Measurements from ENCODE around the gene GDF10. TPM values are rescaled to one million over a fixed set of nuclear protein-coding genes. Genes with fewer than 3 reads are reported as not detected.

Gene GDF10
- polyA plus RNA-seq, 1 donor (not counting 4 experiments of a cell fraction or from before 2014, with no cell fraction given): not detected

GRCh38 chr10:47282657-47283018 lies 17.4 kb upstream of the GDF10 start:
- Histone ChIP-seq H3K9me1 (ENCODE audit: control insufficient read depth, extremely low read depth, insufficient read depth, low read length) (no peaks in the 10 kb centered on the region), H3K27ac (ENCODE audit: control insufficient read depth, insufficient read depth, low read length) (no peak overlapping the region), H3K36me3 (ENCODE audit: control insufficient read depth in 2 of 2, extremely low read depth in 1 of 2, insufficient read depth in 2 of 2, low read length in 2 of 2) (no peaks in the 10 kb centered on the region), H3K4me3 (ENCODE audit: control insufficient read depth in 2 of 3, extremely low read depth in 1 of 3, insufficient read depth in 2 of 3, low read depth in 1 of 3, low read length in 3 of 3) (no peak overlapping the region), H3K9ac (ENCODE audit: control insufficient read depth, extremely low read depth, insufficient read depth, low read length) (no peak overlapping the region), H3K9me3 (ENCODE audit: control insufficient read depth, low read depth, low read length) (no peaks in the 10 kb centered on the region), H3K4me2 (ENCODE audit: control insufficient read depth, extremely low read depth, insufficient read depth, low read depth, low read length) (no peak overlapping the region), H4K20me1 (ENCODE audit: control insufficient read depth, extremely low read depth, insufficient read depth, low read length) (no peaks in the 10 kb centered on the region), H3K4me1 (ENCODE audit: control insufficient read depth, extremely low read depth, insufficient read depth, low read length) (peaks cover 1% of the 10 kb centered on the region), H2AFZ (ENCODE audit: control insufficient read depth, low read length) (no peak overlapping the region), H3K27me3 (ENCODE audit: control insufficient read depth, extremely low read depth, insufficient read depth, low read length) (peaks cover 26% of the 10 kb centered on the region), H3K79me2 (ENCODE audit: control insufficient read depth, insufficient read depth, low read length) (no peaks in the 10 kb centered on the region)
- FAIRE-seq (no peak), DNase-seq (ENCODE audit: low read depth, low spot score) (no peak)
- dilution Hi-C loops (cut with MboI; ENCODE audit: extremely low pct_ligation_motif_present, low sequenced_read_pairs): no loop called here
- TF ChIP-seq CTCF (optimal IDR thresholded peaks at IDR 0.05 in 1 of 3, IDR thresholded peaks at IDR 0.05 in 1 of 3, conservative IDR thresholded peaks at IDR 0.05 in 1 of 3; ENCODE audit: extremely low read depth in 1 of 3, insufficient read depth in 2 of 3, low read length in 3 of 3) (no peak), EZH2 (IDR thresholded peaks at IDR 0.05; ENCODE audit: low read length) (no peak)

DNA sequence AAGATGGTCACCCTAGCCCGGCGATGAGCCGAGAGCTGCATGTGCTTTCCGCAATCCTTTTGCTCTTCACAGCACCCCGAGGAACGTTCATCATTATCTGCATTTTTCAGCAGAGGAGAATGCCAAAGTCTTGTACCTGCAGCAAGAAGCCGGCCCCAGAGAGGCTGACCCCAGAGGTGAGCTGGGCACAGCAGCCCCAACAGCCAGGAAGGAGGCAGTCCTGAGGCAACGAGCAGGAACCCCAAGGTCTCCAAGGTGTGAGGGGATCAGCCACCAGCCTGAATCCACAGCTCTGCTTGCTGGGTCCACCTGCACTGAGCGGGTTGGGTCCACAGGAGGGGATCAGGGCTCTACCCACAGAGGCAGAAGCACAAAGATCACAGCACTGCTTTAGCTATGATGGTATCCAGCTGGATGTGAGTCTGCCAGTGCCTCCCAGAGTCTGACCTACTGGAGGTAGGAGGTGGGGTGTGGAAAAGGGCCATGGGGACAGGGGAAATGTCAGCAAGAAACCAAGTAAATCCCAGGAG lies 16.8 kb upstream of the GDF10 start:
- Histone ChIP-seq H3K9me3 (ENCODE audit: control insufficient read depth, low read depth, low read length) (no peaks in the 10 kb centered on the region), H3K36me3 (ENCODE audit: control insufficient read depth in 2 of 2, extremely low read depth in 1 of 2, insufficient read depth in 2 of 2, low read length in 2 of 2) (no peaks in the 10 kb centered on the region), H3K9me1 (ENCODE audit: control insufficient read depth, extremely low read depth, insufficient read depth, low read length) (no peaks in the 10 kb centered on the region), H2AFZ (ENCODE audit: control insufficient read depth, low read length) (no peak overlapping the region), H3K27ac (ENCODE audit: control insufficient read depth, insufficient read depth, low read length) (no peak overlapping the region), H3K27me3 (ENCODE audit: control insufficient read depth, extremely low read depth, insufficient read depth, low read length) (peaks cover 27% of the 10 kb centered on the region), H3K4me1 (ENCODE audit: control insufficient read depth, extremely low read depth, insufficient read depth, low read length) (no peaks in the 10 kb centered on the region), H4K20me1 (ENCODE audit: control insufficient read depth, extremely low read depth, insufficient read depth, low read length) (no peaks in the 10 kb centered on the region), H3K4me3 (ENCODE audit: control insufficient read depth in 2 of 3, extremely low read depth in 1 of 3, insufficient read depth in 2 of 3, low read depth in 1 of 3, low read length in 3 of 3) (no peak overlapping the region), H3K4me2 (ENCODE audit: control insufficient read depth, extremely low read depth, insufficient read depth, low read depth, low read length) (no peak overlapping the region), H3K79me2 (ENCODE audit: control insufficient read depth, insufficient read depth, low read length) (no peaks in the 10 kb centered on the region), H3K9ac (ENCODE audit: control insufficient read depth, extremely low read depth, insufficient read depth, low read length) (no peak overlapping the region)
- dilution Hi-C loops (cut with MboI; ENCODE audit: extremely low pct_ligation_motif_present, low sequenced_read_pairs): no loop called here
- TF ChIP-seq CTCF (optimal IDR thresholded peaks at IDR 0.05 in 1 of 3, IDR thresholded peaks at IDR 0.05 in 1 of 3, conservative IDR thresholded peaks at IDR 0.05 in 1 of 3; ENCODE audit: extremely low read depth in 1 of 3, insufficient read depth in 2 of 3, low read length in 3 of 3) (no peak), EZH2 (IDR thresholded peaks at IDR 0.05; ENCODE audit: low read length) (no peak)
- FAIRE-seq (no peak), DNase-seq (ENCODE audit: low read depth, low spot score) (no peak)

Measured in keratinocyte (primary cell).